A549 (cell line): ENCODE data around the gene RECQL. TPM values are rescaled to one million over a fixed set of nuclear protein-coding genes. Genes with fewer than 3 reads are reported as not detected.

Experiments
- CBX2 ChIP-seq: fragments of 200-600 bp; sonication (generic); IDR thresholded peaks from 2 replicates; pipeline ENCODE4 v1.6.1; 2016; ENCODE audit warnings: low read depth, mild to moderate bottlenecking, borderline replicate concordance
- CEBPB ChIP-seq, 2 experiments: fragments of >200 bp in 1 of 2; sonication (Bioruptor Twin) in 1 of 2; formaldehyde crosslinking in 1 of 2; IDR thresholded peaks; 2 replicates each; pipeline ENCODE4 v1.6.1; 2012 to 2016
- CHD4 ChIP-seq: fragments of 200-600 bp; sonication (generic); IDR thresholded peaks from 2 replicates; pipeline ENCODE4 v1.6.1; 2016; ENCODE audit warnings: antibody characterized with exemption, mild to moderate bottlenecking, borderline replicate concordance
- EHF ChIP-seq: fragments of 250-450 bp; sonication (Bioruptor Pico); IDR thresholded peaks from 2 replicates; pipeline ENCODE4 v1.5.0; 2020; ENCODE audit warnings: mild to moderate bottlenecking
- EHMT2 ChIP-seq: fragments of 200-600 bp; sonication (generic); IDR thresholded peaks from 2 replicates; pipeline ENCODE4 v1.6.1; 2016; ENCODE audit warnings: antibody characterized with exemption, low read depth, mild to moderate bottlenecking, moderate library complexity
- ESRRA ChIP-seq: fragments of 150-350 bp; IDR thresholded peaks from 2 replicates; pipeline ENCODE4 v1.6.1; 2014; ENCODE audit warnings: mild to moderate bottlenecking, low read length, borderline replicate concordance
- FOSB ChIP-seq: fragments of 250-450 bp; sonication (Bioruptor Pico); IDR thresholded peaks from 2 replicates; pipeline ENCODE4 v1.5.0; 2020; ENCODE audit warnings: mild to moderate bottlenecking, moderate library complexity
- HEYL ChIP-seq: fragments of 250-450 bp; sonication (Bioruptor Pico); IDR thresholded peaks from 2 replicates; pipeline ENCODE4 v1.8.0; 2021; ENCODE audit warnings: mild to moderate bottlenecking, moderate library complexity
- HOXA7 ChIP-seq: fragments of 250-450 bp; sonication (Bioruptor Pico); IDR thresholded peaks from 2 replicates; pipeline ENCODE4 v1.5.0; 2020; ENCODE audit warnings: mild to moderate bottlenecking, moderate library complexity
- KDM5A ChIP-seq: fragments of 200-600 bp; sonication (generic); IDR thresholded peaks from 2 replicates; pipeline ENCODE4 v1.6.1; 2016; ENCODE audit warnings: antibody characterized with exemption, mild to moderate bottlenecking
- NR3C1 ChIP-seq: fragments of >200 bp; sonication (Bioruptor Twin); formaldehyde crosslinking; IDR thresholded peaks from 3 replicates; pipeline ENCODE4 v1.6.1; 2017
- PHF8 ChIP-seq: fragments of 200-600 bp; sonication (generic); IDR thresholded peaks from 2 replicates; pipeline ENCODE4 v1.6.1; 2016; ENCODE audit warnings: low read depth, mild to moderate bottlenecking, antibody characterized with exemption, moderate library complexity, borderline replicate concordance
- RAD21 ChIP-seq, 2 experiments: fragments of >200 bp in 1 of 2; sonication (Bioruptor Twin) in 1 of 2; formaldehyde crosslinking in 1 of 2; IDR thresholded peaks in 1 of 2; conservative IDR thresholded peaks in 1 of 2; 2 replicates in 1 of 2; 3 replicates in 1 of 2; pipeline ENCODE4 v1.6.1; 2012 to 2018; ENCODE audit warnings: inconsistent platforms in 1 of 2
- RFX5 ChIP-seq: fragments of 450-650 bp; IDR thresholded peaks from 2 replicates; pipeline ENCODE4 v1.7.1; 2014; ENCODE audit warnings: antibody characterized with exemption, mild to moderate bottlenecking, moderate library complexity
- TP53 ChIP-seq: fragments of 250-450 bp; sonication (Bioruptor Pico); IDR thresholded peaks from 2 replicates; pipeline ENCODE4 v1.5.0; 2021; ENCODE audit warnings: mild to moderate bottlenecking, moderate library complexity
- ZC3H11A ChIP-seq: fragments of 450-650 bp; IDR thresholded peaks from 2 replicates; pipeline ENCODE4 v1.6.1; 2014; ENCODE audit warnings: antibody characterized with exemption, mild to moderate bottlenecking
- ZNF302 ChIP-seq: fragments of 250-450 bp; sonication (Bioruptor Pico); IDR thresholded peaks from 2 replicates; pipeline ENCODE4 v1.9.0; 2021; ENCODE audit warnings: inconsistent platforms, mild to moderate bottlenecking, moderate library complexity
- polyA plus RNA-seq, 4 experiments: library from polyadenylated mRNA; depleted of rRNA in 3 of 4; stranded (reverse); fragments of >200 nt; fragmentation: RNase III in 1 of 4; extraction: RNeasy Plus Mini Kit Qiagen cat#74134 plus additional on column Dnase treatment in 1 of 4; gene quantifications; 2 replicates in 3 of 4; 3 replicates in 1 of 4; pipeline ENCODE4 v1.2.3, GENCODE V29; 2011 to 2017
- TF ChIP-seq, protein P1 (sequence below): fragments of 200-600 bp; sonication (generic); IDR thresholded peaks from 2 replicates; pipeline ENCODE4 v1.6.1; 2016; ENCODE audit warnings: antibody characterized with exemption, mild to moderate bottlenecking, moderate library complexity
- TF ChIP-seq, protein P2 (sequence below): IDR thresholded peaks from 2 replicates; pipeline ENCODE4 v1.6.1; 2012; ENCODE audit warnings: low read depth, borderline replicate concordance
- TF ChIP-seq, protein P3 (sequence below): fragments of 450-650 bp; IDR thresholded peaks from 2 replicates; pipeline ENCODE4 v1.6.1; 2014; ENCODE audit warnings: antibody characterized with exemption
- TF ChIP-seq, protein P4 (sequence below): IDR thresholded peaks from 2 replicates; pipeline ENCODE4 v1.6.1; 2012
- TF ChIP-seq, protein P5 (sequence below): fragments of 250-450 bp; sonication (Bioruptor Pico); IDR thresholded peaks from 2 replicates; pipeline ENCODE4 v1.5.0; 2020; ENCODE audit warnings: low read depth, mild to moderate bottlenecking, moderate library complexity

Gene RECQL
- polyA plus RNA-seq, 2 of the 4 experiments (the other 2 are of a cell fraction), result 77.0 to 84.2 TPM

DNA sequence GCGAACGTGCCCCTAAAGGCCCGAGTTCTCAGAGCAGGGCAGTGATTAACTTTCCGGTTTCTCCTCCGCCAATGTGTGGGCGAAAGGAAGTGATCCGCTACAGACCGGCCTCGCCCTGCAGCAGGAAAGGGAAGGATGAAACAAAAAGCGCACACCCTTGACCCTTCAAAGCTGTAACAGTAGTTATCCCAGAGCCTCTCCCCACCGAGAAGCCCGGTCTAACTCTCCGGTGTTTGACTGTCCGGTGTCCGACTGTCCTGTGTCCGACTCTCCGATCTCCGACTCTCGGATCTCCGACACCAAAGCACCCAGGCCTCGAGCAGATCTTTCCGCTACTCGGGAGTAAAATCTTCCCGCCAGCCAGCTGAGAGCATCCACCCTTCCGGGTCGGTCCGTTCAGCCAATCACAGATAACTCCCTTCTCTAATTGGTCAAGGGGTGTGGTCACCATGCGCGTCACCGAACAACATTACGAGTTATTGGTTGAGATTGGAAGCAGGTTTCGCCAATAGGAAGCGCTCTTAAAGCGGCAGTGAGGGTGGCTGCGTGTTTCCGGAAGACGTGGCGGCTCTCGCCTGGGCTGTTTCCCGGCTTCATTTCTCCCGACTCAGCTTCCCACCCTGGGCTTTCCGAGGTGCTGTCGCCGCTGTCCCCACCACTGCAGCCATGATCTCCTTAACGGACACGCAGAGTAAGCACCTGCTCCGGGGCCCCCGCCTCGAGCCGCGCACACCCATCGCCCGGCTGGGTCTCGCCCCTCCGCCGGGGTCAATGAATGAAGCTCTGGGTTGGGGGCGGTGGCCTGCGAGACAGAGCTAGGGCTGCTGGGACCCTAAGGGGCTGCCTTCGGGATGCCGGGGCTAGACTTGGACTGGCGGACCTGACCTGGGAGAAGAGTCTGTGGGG, at the start of gene RECQL, which contains the start of gene GOLT1B (continued):
- TF ChIP-seq EHMT2 (no peak), CBX2 (no peak), NR3C1 (no peak), TP53 (no peak), CEBPB (IDR thresholded peaks at IDR 0.05) (no peak), RAD21 (conservative IDR thresholded peaks at IDR 0.05 in 1 of 2, IDR thresholded peaks at IDR 0.05 in 1 of 2) (no peak), ESRRA (no peak), HEYL (CRISPR knock-in tag) (no peak), CHD4 (no peak), KDM5A (peak; percentile 82), ZC3H11A (no peak), EHF (CRISPR knock-in tag) (0 out of 2 replicates have a peak, but pooled peaks have one; percentile 35), RFX5 (peak; percentile 71), HOXA7 (CRISPR knock-in tag) (no peak), ZNF302 (no peak), FOSB (CRISPR knock-in tag) (0 out of 2 replicates have a peak, but pooled peaks have one; percentile 55), PHF8 (peak; percentile 72; the same call in 1 of the 2 replicates)
- TF ChIP-seq, protein P1, sequence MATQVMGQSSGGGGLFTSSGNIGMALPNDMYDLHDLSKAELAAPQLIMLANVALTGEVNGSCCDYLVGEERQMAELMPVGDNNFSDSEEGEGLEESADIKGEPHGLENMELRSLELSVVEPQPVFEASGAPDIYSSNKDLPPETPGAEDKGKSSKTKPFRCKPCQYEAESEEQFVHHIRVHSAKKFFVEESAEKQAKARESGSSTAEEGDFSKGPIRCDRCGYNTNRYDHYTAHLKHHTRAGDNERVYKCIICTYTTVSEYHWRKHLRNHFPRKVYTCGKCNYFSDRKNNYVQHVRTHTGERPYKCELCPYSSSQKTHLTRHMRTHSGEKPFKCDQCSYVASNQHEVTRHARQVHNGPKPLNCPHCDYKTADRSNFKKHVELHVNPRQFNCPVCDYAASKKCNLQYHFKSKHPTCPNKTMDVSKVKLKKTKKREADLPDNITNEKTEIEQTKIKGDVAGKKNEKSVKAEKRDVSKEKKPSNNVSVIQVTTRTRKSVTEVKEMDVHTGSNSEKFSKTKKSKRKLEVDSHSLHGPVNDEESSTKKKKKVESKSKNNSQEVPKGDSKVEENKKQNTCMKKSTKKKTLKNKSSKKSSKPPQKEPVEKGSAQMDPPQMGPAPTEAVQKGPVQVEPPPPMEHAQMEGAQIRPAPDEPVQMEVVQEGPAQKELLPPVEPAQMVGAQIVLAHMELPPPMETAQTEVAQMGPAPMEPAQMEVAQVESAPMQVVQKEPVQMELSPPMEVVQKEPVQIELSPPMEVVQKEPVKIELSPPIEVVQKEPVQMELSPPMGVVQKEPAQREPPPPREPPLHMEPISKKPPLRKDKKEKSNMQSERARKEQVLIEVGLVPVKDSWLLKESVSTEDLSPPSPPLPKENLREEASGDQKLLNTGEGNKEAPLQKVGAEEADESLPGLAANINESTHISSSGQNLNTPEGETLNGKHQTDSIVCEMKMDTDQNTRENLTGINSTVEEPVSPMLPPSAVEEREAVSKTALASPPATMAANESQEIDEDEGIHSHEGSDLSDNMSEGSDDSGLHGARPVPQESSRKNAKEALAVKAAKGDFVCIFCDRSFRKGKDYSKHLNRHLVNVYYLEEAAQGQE, result no peak; the same call in none of the 2 replicates
- TF ChIP-seq, protein P2, sequence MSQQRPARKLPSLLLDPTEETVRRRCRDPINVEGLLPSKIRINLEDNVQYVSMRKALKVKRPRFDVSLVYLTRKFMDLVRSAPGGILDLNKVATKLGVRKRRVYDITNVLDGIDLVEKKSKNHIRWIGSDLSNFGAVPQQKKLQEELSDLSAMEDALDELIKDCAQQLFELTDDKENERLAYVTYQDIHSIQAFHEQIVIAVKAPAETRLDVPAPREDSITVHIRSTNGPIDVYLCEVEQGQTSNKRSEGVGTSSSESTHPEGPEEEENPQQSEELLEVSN, result peak; percentile 97
- TF ChIP-seq, protein P3, sequence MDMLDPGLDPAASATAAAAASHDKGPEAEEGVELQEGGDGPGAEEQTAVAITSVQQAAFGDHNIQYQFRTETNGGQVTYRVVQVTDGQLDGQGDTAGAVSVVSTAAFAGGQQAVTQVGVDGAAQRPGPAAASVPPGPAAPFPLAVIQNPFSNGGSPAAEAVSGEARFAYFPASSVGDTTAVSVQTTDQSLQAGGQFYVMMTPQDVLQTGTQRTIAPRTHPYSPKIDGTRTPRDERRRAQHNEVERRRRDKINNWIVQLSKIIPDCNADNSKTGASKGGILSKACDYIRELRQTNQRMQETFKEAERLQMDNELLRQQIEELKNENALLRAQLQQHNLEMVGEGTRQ, result peak; percentile 27; the same call in 1 of the 2 replicates
- TF ChIP-seq, protein P4, sequence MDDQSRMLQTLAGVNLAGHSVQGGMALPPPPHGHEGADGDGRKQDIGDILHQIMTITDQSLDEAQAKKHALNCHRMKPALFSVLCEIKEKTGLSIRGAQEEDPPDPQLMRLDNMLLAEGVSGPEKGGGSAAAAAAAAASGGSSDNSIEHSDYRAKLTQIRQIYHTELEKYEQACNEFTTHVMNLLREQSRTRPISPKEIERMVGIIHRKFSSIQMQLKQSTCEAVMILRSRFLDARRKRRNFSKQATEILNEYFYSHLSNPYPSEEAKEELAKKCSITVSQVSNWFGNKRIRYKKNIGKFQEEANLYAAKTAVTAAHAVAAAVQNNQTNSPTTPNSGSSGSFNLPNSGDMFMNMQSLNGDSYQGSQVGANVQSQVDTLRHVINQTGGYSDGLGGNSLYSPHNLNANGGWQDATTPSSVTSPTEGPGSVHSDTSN, result peak; percentile 68
- TF ChIP-seq, protein P5, sequence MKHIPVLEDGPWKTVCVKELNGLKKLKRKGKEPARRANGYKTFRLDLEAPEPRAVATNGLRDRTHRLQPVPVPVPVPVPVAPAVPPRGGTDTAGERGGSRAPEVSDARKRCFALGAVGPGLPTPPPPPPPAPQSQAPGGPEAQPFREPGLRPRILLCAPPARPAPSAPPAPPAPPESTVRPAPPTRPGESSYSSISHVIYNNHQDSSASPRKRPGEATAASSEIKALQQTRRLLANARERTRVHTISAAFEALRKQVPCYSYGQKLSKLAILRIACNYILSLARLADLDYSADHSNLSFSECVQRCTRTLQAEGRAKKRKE (CRISPR knock-in tag), result no peak
